ENCODE measurements around the gene AGK.

DNA sequence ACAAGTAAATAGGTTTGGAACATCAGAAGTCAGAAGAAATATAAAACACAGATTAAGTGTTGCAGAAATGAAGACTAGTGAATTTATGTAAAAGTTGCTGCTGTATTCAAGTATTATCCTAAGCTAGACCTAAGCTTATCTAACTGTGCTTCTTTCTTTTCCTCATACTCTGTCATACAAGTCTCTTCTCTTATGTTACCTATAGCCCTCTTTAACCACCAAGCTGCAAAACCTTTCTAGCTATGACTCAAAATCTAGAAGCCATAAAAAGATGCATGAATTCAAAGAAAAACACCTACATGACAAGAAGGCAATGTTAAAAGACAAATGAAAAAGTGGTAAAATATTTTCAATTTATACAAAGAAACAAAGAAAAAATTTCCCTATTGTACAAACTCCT lies 127.8 kb downstream of the AGK start:
- no peak for TF ChIP-seq TCF7L2 (IDR thresholded peaks at IDR 0.05; ENCODE audit: low read depth, low read length)
- TF ChIP-seq, protein P1, sequence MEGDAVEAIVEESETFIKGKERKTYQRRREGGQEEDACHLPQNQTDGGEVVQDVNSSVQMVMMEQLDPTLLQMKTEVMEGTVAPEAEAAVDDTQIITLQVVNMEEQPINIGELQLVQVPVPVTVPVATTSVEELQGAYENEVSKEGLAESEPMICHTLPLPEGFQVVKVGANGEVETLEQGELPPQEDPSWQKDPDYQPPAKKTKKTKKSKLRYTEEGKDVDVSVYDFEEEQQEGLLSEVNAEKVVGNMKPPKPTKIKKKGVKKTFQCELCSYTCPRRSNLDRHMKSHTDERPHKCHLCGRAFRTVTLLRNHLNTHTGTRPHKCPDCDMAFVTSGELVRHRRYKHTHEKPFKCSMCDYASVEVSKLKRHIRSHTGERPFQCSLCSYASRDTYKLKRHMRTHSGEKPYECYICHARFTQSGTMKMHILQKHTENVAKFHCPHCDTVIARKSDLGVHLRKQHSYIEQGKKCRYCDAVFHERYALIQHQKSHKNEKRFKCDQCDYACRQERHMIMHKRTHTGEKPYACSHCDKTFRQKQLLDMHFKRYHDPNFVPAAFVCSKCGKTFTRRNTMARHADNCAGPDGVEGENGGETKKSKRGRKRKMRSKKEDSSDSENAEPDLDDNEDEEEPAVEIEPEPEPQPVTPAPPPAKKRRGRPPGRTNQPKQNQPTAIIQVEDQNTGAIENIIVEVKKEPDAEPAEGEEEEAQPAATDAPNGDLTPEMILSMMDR (IDR thresholded peaks at IDR 0.05), result no peak

All from Panc1 (cell line).